Nephron progenitor cell (in vitro differentiated cells): ENCODE measurements around the gene KCND3.
A peak's percentile ranks its signal among the peaks of the same experiment; 100 is the strongest.

Source experiments
- DNase-seq: peaks from one replicate; pipeline ENCODE4 v3.0.0; 2021
- H3K27ac Mint-ChIP-seq: 2 replicates; pipeline ENCODE4 v1.8.0; 2021; ENCODE audit warnings: mild to moderate bottlenecking, moderate library complexity, mixed read lengths
- H3K27me3 Mint-ChIP-seq: 2 replicates; pipeline ENCODE4 v1.8.0; 2021; ENCODE audit warnings: mild to moderate bottlenecking, low read depth, mixed read lengths; ENCODE audit not compliant: poor library complexity
- H3K36me3 Mint-ChIP-seq: 2 replicates; pipeline ENCODE4 v1.8.0; 2021; ENCODE audit warnings: low read depth, mixed read lengths
- H3K4me1 Mint-ChIP-seq: 2 replicates; pipeline ENCODE4 v1.8.0; 2021; ENCODE audit warnings: mixed read lengths
- H3K4me3 Mint-ChIP-seq: 2 replicates; pipeline ENCODE4 v1.8.0; 2021; ENCODE audit warnings: mild to moderate bottlenecking, moderate library complexity, mixed read lengths
- H3K9me3 Mint-ChIP-seq: 2 replicates; pipeline ENCODE4 v1.8.0; 2021; ENCODE audit warnings: mild to moderate bottlenecking, moderate library complexity, mixed read lengths
- TF ChIP-seq, protein P1 (sequence below): fragments of 200-600 bp; sonication (generic); IDR thresholded peaks from 2 replicates; pipeline ENCODE4 v1.5.0; 2021; ENCODE audit warnings: antibody characterized with exemption

KCND3 gene

DNA sequence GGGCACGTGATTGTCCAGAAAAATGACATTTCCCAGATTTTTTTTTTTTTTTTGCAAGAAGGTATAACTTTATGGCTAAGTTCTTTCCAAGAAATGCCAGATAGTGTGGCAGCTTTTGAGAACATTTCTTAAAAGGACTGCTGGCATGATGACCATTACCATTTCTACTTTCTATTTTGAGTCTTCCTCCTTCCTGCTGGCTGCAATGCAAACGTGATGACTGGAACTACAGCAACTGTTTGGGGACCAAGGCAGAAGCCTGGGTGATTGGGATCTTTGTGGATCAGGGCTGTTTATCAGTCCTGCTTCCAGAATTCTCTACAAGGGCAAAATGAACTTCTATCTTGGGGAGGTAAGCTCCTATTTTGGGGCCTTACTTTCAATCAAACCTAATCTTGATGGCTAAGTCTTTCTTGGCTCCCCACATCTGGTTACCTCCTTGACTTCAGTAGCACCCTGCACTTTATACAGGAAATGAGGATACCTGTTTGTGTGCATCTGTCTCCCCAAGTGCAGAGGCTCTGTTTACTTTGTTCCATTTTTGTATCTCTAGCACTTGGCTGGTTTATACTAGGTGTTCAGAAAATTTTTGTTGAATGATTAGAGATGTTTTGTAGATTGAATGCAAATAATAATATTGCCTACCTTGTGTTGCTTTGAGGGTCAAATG lies 237.4 kb downstream of the KCND3 start:
- Mint-ChIP-seq H3K27ac (no peak overlapping the region), H3K9me3 (no peaks in the 10 kb centered on the region), H3K4me1 (peaks cover 65% of the 10 kb centered on the region), H3K36me3 (no peaks in the 10 kb centered on the region), H3K27me3 (peaks cover 10% of the 10 kb centered on the region), H3K4me3 (no peak overlapping the region)
- TF ChIP-seq, protein P1, sequence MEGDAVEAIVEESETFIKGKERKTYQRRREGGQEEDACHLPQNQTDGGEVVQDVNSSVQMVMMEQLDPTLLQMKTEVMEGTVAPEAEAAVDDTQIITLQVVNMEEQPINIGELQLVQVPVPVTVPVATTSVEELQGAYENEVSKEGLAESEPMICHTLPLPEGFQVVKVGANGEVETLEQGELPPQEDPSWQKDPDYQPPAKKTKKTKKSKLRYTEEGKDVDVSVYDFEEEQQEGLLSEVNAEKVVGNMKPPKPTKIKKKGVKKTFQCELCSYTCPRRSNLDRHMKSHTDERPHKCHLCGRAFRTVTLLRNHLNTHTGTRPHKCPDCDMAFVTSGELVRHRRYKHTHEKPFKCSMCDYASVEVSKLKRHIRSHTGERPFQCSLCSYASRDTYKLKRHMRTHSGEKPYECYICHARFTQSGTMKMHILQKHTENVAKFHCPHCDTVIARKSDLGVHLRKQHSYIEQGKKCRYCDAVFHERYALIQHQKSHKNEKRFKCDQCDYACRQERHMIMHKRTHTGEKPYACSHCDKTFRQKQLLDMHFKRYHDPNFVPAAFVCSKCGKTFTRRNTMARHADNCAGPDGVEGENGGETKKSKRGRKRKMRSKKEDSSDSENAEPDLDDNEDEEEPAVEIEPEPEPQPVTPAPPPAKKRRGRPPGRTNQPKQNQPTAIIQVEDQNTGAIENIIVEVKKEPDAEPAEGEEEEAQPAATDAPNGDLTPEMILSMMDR, result no peak
- no peak for DNase-seq

DNA sequence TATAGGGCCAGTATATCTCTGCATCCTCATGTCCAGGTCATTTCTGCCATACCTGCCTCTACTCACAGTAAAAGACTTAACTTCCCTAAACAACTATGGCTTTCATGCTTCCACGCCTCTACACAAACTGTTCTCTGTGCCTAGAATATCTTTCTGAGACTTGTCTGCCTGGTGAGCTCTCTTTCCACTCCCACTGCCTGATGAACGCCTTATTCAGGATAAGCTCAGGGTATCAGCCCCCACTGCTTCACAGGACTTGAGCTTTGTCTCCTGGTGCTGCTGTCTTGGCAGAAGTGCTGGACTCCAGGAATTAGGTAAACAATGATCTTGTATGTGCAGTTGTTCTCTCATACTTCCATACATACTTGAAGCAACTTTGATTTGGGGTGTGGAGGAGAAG lies 238.6 kb downstream of the KCND3 start:
- TF ChIP-seq, protein P1, result no peak
- Mint-ChIP-seq H3K4me3 (no peak overlapping the region), H3K4me1 (peaks cover 57% of the 10 kb centered on the region), H3K27me3 (peaks cover 12% of the 10 kb centered on the region), H3K9me3 (no peaks in the 10 kb centered on the region), H3K36me3 (no peaks in the 10 kb centered on the region), H3K27ac (no peak overlapping the region)
- no peak for DNase-seq

DNA sequence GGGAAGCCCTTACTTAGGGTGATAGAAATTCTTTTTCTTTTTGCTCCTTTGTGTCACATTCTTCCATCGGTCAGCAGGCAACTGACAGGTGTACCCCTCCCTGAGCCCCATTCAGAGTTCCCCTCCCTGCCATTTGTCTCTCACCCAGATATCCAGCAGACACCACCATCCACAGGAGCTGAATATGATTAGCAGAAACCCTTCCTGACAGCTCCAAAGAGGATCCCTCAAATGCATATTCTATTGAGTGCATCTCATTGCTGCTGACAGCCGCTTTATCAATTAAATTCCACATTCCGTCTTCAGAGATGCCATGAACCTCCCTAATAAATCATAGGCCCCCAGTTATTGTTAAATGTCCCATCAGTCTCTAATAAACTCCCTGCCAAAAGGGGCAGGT lies 239.8 kb downstream of the KCND3 start:
- Mint-ChIP-seq H3K4me1 (peaks cover 56% of the 10 kb centered on the region), H3K27me3 (peaks cover 19% of the 10 kb centered on the region), H3K4me3 (no peak overlapping the region), H3K9me3 (no peaks in the 10 kb centered on the region), H3K36me3 (no peaks in the 10 kb centered on the region), H3K27ac (no peak overlapping the region)
- no peak for DNase-seq
- TF ChIP-seq, protein P1, result no peak

DNA sequence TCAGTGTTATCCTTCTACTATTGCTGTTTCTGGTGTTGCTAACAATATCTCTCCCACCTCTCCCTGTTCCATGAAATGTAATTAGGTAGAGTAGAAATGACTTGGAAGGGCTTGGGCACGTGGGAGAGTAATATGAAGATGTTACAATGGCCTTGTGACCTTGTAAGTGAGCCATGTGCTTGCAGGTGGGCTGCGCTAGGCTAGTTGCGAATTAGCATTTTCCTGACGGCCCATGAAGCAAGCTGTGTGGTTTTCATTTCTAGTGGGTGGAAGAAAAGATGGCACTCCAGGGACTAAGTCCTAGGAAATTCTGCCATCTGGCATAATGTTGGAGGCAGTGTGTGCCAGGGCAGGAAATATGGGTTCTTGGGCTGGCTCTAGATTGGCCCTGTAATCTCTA lies 241.5 kb downstream of the KCND3 start:
- H3K4me3 Mint-ChIP-seq, result no peak overlapping the region
- H3K27ac Mint-ChIP-seq, result no peak overlapping the region
- H3K9me3 Mint-ChIP-seq, result no peaks in the 10 kb centered on the region
- DNase-seq, result no peak
- H3K4me1 Mint-ChIP-seq, result peaks cover 47% of the 10 kb centered on the region
- H3K36me3 Mint-ChIP-seq, result no peaks in the 10 kb centered on the region
- TF ChIP-seq, protein P1, result no peak
- peaks cover 33% of the 10 kb centered on the region for H3K27me3 Mint-ChIP-seq

DNA sequence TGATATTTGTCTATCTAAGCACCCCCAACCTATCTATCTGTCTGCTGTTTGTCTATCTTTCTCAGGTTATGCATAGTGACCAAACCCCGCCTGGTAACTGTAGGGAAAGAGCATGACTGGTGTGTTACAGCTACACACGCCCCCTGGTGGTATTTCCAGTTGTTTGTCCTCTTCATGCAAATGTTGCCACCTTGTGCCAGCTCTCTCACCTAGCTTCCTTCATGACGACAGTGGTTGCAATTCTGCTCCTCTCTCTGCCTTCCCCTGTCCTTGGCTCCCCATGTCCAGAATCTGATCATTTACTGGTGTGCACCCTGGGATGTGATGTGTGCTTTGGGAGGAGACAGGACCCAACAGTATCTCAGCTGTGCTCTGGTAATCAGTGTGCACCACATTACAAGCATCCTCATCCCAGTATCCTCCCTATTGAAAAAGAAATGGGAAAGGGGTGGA lies 242.2 kb downstream of the KCND3 start:
- peak; percentile 39 for DNase-seq
- Mint-ChIP-seq H3K27ac (no peak overlapping the region), H3K4me1 (peaks cover 47% of the 10 kb centered on the region), H3K4me3 (no peak overlapping the region), H3K27me3 (peaks cover 32% of the 10 kb centered on the region), H3K36me3 (no peaks in the 10 kb centered on the region), H3K9me3 (no peaks in the 10 kb centered on the region)
- TF ChIP-seq, protein P1, result peak; percentile 38

DNA sequence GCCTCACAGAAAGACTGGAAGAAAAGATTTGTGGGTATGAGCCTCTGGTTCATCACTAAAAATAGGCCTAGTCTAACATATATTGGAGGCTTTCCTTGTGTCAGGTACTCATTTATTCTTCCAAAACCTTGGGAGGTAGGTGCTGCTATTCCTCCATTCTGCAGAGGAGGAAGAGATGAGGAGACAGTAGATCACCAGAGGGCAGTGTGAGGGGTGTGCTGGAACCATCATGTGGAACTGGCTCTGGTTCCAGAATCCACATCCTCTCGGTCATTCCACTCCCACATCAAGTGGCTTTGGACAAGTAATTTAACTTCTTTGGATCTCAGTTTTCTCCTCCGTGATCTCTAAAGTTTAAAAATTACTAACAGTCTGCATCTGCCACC lies 242.9 kb downstream of the KCND3 start:
- Mint-ChIP-seq H3K27ac (no peak overlapping the region), H3K4me3 (no peak overlapping the region), H3K27me3 (peaks cover 37% of the 10 kb centered on the region), H3K9me3 (no peaks in the 10 kb centered on the region), H3K36me3 (no peaks in the 10 kb centered on the region), H3K4me1 (peaks cover 47% of the 10 kb centered on the region)
- TF ChIP-seq, protein P1, result no peak
- no peak for DNase-seq
